ENCODE data around the gene EPB41L5.
"Not testable (repeated sequence)": the region's sequence is repeated elsewhere in the genome, so short reads cannot be mapped to it uniquely, and the experiment has no call there.

The EPB41L5 gene

GRCh38 chr2:120013597-120014223, 833 bp downstream of the EPB41L5 start:
- H3K27me3 ChIP-seq (ENCODE audit: control insufficient read depth, insufficient read depth, low read length) = no peaks in the 10 kb centered on the region
- H3K36me3 ChIP-seq (ENCODE audit: insufficient read depth, low read length) = no peaks in the 10 kb centered on the region
- H3K9me3 ChIP-seq (replicated peaks; ENCODE audit: low read length) = no peaks in the 10 kb centered on the region
- peak overlapping the region; percentile 91 for H3K4me3 ChIP-seq (ENCODE audit: low read length)
- H3K4me1 ChIP-seq (ENCODE audit: control insufficient read depth, insufficient read depth, low read length) = peaks cover 22% of the 10 kb centered on the region
- peak overlapping the region; percentile 88 for H3K9ac ChIP-seq (ENCODE audit: low read depth, low read length)
- peak overlapping the region; percentile 87 for H3K4me2 ChIP-seq (ENCODE audit: low read length)

- Histone ChIP-seq H3K4me1 (ENCODE audit: control insufficient read depth, insufficient read depth, low read length) (peaks cover 22% of the 10 kb centered on the region), H3K9ac (ENCODE audit: low read depth, low read length) (peak overlapping the region; percentile 88), H3K4me2 (ENCODE audit: low read length) (peak overlapping the region; percentile 87), H3K27me3 (ENCODE audit: control insufficient read depth, insufficient read depth, low read length) (no peaks in the 10 kb centered on the region), H3K4me3 (ENCODE audit: low read length) (peak overlapping the region; percentile 91), H3K36me3 (ENCODE audit: insufficient read depth, low read length) (peaks cover 4% of the 10 kb centered on the region), H3K9me3 (replicated peaks; ENCODE audit: low read length) (no peaks in the 10 kb centered on the region)
These were observed 1.5 kb downstream of the EPB41L5 start for GRCh38 chr2:120014226-120014980.

GRCh38 chr2:120016800-120017199, 3.9 kb downstream of the EPB41L5 start:
- H3K9me3 ChIP-seq (replicated peaks; ENCODE audit: low read length) = no peaks in the 10 kb centered on the region
- no peaks in the 10 kb centered on the region for H3K27me3 ChIP-seq (ENCODE audit: control insufficient read depth, insufficient read depth, low read length)
- H3K9ac ChIP-seq (ENCODE audit: low read depth, low read length) = no peak overlapping the region
- peaks cover 22% of the 10 kb centered on the region for H3K4me1 ChIP-seq (ENCODE audit: control insufficient read depth, insufficient read depth, low read length)
- peak overlapping the region; percentile 52 for H3K4me2 ChIP-seq (ENCODE audit: low read length)
- no peak overlapping the region for H3K4me3 ChIP-seq (ENCODE audit: low read length)
- H3K36me3 ChIP-seq (ENCODE audit: insufficient read depth, low read length) = peaks cover 4% of the 10 kb centered on the region

GRCh38 chr2:120017201-120017600, 4.3 kb downstream of the EPB41L5 start:
- Histone ChIP-seq H3K27me3 (ENCODE audit: control insufficient read depth, insufficient read depth, low read length) (no peaks in the 10 kb centered on the region), H3K9ac (ENCODE audit: low read depth, low read length) (no peak overlapping the region), H3K4me2 (ENCODE audit: low read length) (peak overlapping the region; percentile 52), H3K4me3 (ENCODE audit: low read length) (peak overlapping the region; percentile 5), H3K9me3 (replicated peaks; ENCODE audit: low read length) (no peaks in the 10 kb centered on the region), H3K36me3 (ENCODE audit: insufficient read depth, low read length) (peaks cover 4% of the 10 kb centered on the region), H3K4me1 (ENCODE audit: control insufficient read depth, insufficient read depth, low read length) (peaks cover 21% of the 10 kb centered on the region)

GRCh38 chr2:120018549-120018948, 5.7 kb downstream of the EPB41L5 start:
- Histone ChIP-seq H3K36me3 (ENCODE audit: insufficient read depth, low read length) (peaks cover 4% of the 10 kb centered on the region), H3K9me3 (replicated peaks; ENCODE audit: low read length) (no peaks in the 10 kb centered on the region), H3K9ac (ENCODE audit: low read depth, low read length) (no peak overlapping the region), H3K4me3 (ENCODE audit: low read length) (no peak overlapping the region), H3K4me2 (ENCODE audit: low read length) (no peak overlapping the region), H3K27me3 (ENCODE audit: control insufficient read depth, insufficient read depth, low read length) (no peaks in the 10 kb centered on the region), H3K4me1 (ENCODE audit: control insufficient read depth, insufficient read depth, low read length) (peaks cover 17% of the 10 kb centered on the region)

GRCh38 chr2:120020554-120020953, 7.7 kb downstream of the EPB41L5 start:
- no peak overlapping the region for H3K9ac ChIP-seq (ENCODE audit: low read depth, low read length)
- H3K4me3 ChIP-seq (ENCODE audit: low read length) = no peak overlapping the region
- peaks cover 4% of the 10 kb centered on the region for H3K36me3 ChIP-seq (ENCODE audit: insufficient read depth, low read length)
- no peak overlapping the region for H3K4me2 ChIP-seq (ENCODE audit: low read length)
- H3K9me3 ChIP-seq (replicated peaks; ENCODE audit: low read length) = no peaks in the 10 kb centered on the region
- no peaks in the 10 kb centered on the region for H3K27me3 ChIP-seq (ENCODE audit: control insufficient read depth, insufficient read depth, low read length)
- peaks cover 7% of the 10 kb centered on the region for H3K4me1 ChIP-seq (ENCODE audit: control insufficient read depth, insufficient read depth, low read length)

- not testable (repeated sequence) for H3K4me3 ChIP-seq (ENCODE audit: low read length); H3K27me3 ChIP-seq (ENCODE audit: control insufficient read depth, insufficient read depth, low read length); H3K4me1 ChIP-seq (ENCODE audit: control insufficient read depth, insufficient read depth, low read length); H3K36me3 ChIP-seq (ENCODE audit: insufficient read depth, low read length); H3K4me2 ChIP-seq (ENCODE audit: low read length); H3K9ac ChIP-seq (ENCODE audit: low read depth, low read length); H3K9me3 ChIP-seq (replicated peaks; ENCODE audit: low read length)
These were observed 9.6 kb downstream of the EPB41L5 start for GRCh38 chr2:120022505-120022904.

GRCh38 chr2:120026890-120027289, 14.0 kb downstream of the EPB41L5 start:
- no peak overlapping the region for H3K4me2 ChIP-seq (ENCODE audit: low read length)
- H3K4me1 ChIP-seq (ENCODE audit: control insufficient read depth, insufficient read depth, low read length) = no peaks in the 10 kb centered on the region
- no peaks in the 10 kb centered on the region for H3K36me3 ChIP-seq (ENCODE audit: insufficient read depth, low read length)
- no peak overlapping the region for H3K4me3 ChIP-seq (ENCODE audit: low read length)
- H3K9me3 ChIP-seq (replicated peaks; ENCODE audit: low read length) = no peaks in the 10 kb centered on the region
- H3K27me3 ChIP-seq (ENCODE audit: control insufficient read depth, insufficient read depth, low read length) = no peaks in the 10 kb centered on the region
- H3K9ac ChIP-seq (ENCODE audit: low read depth, low read length) = no peak overlapping the region

- no peaks in the 10 kb centered on the region for H3K36me3 ChIP-seq (ENCODE audit: insufficient read depth, low read length)
These were observed 15.9 kb downstream of the EPB41L5 start for GRCh38 chr2:120028795-120029194.

GRCh38 chr2:120029672-120030640, 17.1 kb downstream of the EPB41L5 start:
- H3K9ac ChIP-seq (ENCODE audit: low read depth, low read length) = no peak overlapping the region
- H3K27me3 ChIP-seq (ENCODE audit: control insufficient read depth, insufficient read depth, low read length) = no peaks in the 10 kb centered on the region
- no peak overlapping the region for H3K4me3 ChIP-seq (ENCODE audit: low read length)
- H3K9me3 ChIP-seq (replicated peaks; ENCODE audit: low read length) = no peaks in the 10 kb centered on the region
- H3K4me2 ChIP-seq (ENCODE audit: low read length) = no peak overlapping the region
- H3K4me1 ChIP-seq (ENCODE audit: control insufficient read depth, insufficient read depth, low read length) = no peaks in the 10 kb centered on the region
- H3K36me3 ChIP-seq (ENCODE audit: insufficient read depth, low read length) = no peaks in the 10 kb centered on the region

More at GRCh38 chr2:120028795-120029194, 15.9 kb downstream of the EPB41L5 start:
- Histone ChIP-seq H3K4me1 (ENCODE audit: control insufficient read depth, insufficient read depth, low read length) (no peaks in the 10 kb centered on the region), H3K27me3 (ENCODE audit: control insufficient read depth, insufficient read depth, low read length) (no peaks in the 10 kb centered on the region), H3K9me3 (replicated peaks; ENCODE audit: low read length) (no peaks in the 10 kb centered on the region), H3K4me3 (ENCODE audit: low read length) (no peak overlapping the region), H3K9ac (ENCODE audit: low read depth, low read length) (no peak overlapping the region), H3K4me2 (ENCODE audit: low read length) (no peak overlapping the region)

GRCh38 chr2:120032297-120032696, 19.4 kb downstream of the EPB41L5 start:
- no peaks in the 10 kb centered on the region for H3K36me3 ChIP-seq (ENCODE audit: insufficient read depth, low read length)
- H3K9me3 ChIP-seq (replicated peaks; ENCODE audit: low read length) = no peaks in the 10 kb centered on the region
- H3K9ac ChIP-seq (ENCODE audit: low read depth, low read length) = no peak overlapping the region
- H3K4me2 ChIP-seq (ENCODE audit: low read length) = no peak overlapping the region
- H3K4me1 ChIP-seq (ENCODE audit: control insufficient read depth, insufficient read depth, low read length) = no peaks in the 10 kb centered on the region
- no peak overlapping the region for H3K4me3 ChIP-seq (ENCODE audit: low read length)
- H3K27me3 ChIP-seq (ENCODE audit: control insufficient read depth, insufficient read depth, low read length) = no peaks in the 10 kb centered on the region
